AG08395 (cell line): ENCODE measurements around the gene TRIM34.
"Not testable (repeated sequence)": the region's sequence is repeated elsewhere in the genome, so short reads cannot be mapped to it uniquely, and the experiment has no call there.

Experiments used
- DNase-seq: peaks from one replicate; pipeline ENCODE4 v3.0.0; 2012; ENCODE audit warnings: mixed read lengths, low spot score

TRIM34 gene

GRCh38 chr11:5624489-5625279, at the start of gene TRIM34:
TRIM34 (plus strand) TSS chr11:5625001; CDS start chr11:5632332, 7,331 bp downstream.
- DNase-seq: peak; percentile 87

- no peak for DNase-seq
These were observed 49.6 kb upstream of the TRIM34 start for GRCh38 chr11:5575152-5575551.

- DNase-seq: no peak
These were observed 47.7 kb upstream of the TRIM34 start for GRCh38 chr11:5577101-5577500.

GRCh38 chr11:5580577-5580976, 44.2 kb upstream of the TRIM34 start, which contains the start of gene OR52B6:
OR52B6 (plus strand) TSS chr11:5580877; CDS start chr11:5580877, 0 bp downstream.
- no peak for DNase-seq

- no peak for DNase-seq
These were observed 43.8 kb upstream of the TRIM34 start for GRCh38 chr11:5581014-5581413.

GRCh38 chr11:5584458-5584857, 40.3 kb upstream of the TRIM34 start:
- DNase-seq: not testable (repeated sequence)

- DNase-seq: not testable (repeated sequence)
These were observed 34.9 kb upstream of the TRIM34 start for GRCh38 chr11:5589906-5590305.

- no peak for DNase-seq
These were observed 33.2 kb upstream of the TRIM34 start for GRCh38 chr11:5591613-5592012.

GRCh38 chr11:5592615-5593014, 32.2 kb upstream of the TRIM34 start:
- no peak for DNase-seq

GRCh38 chr11:5593146-5593545, 31.7 kb upstream of the TRIM34 start:
- DNase-seq: no peak

- DNase-seq: peak; percentile 55
These were observed 28.1 kb upstream of the TRIM34 start, which contains the start of gene TRIM6 for GRCh38 chr11:5596607-5597201. TRIM6 (plus strand) TSS chr11:5596637; CDS start chr11:5596898, 261 bp downstream.

- DNase-seq: no peak
These were observed 26.8 kb upstream of the TRIM34 start for GRCh38 chr11:5597953-5598352.

- peak; percentile 62 for DNase-seq
These were observed 24.4 kb upstream of the TRIM34 start for GRCh38 chr11:5600374-5600851.

- DNase-seq: peak; percentile 25
These were observed 22.0 kb upstream of the TRIM34 start for GRCh38 chr11:5602791-5603190.

GRCh38 chr11:5603326-5603725, 21.5 kb upstream of the TRIM34 start:
- no peak for DNase-seq

- no peak for DNase-seq
These were observed 19.9 kb upstream of the TRIM34 start for GRCh38 chr11:5604896-5605295.

- DNase-seq: peak; percentile 70
These were observed 19.0 kb upstream of the TRIM34 start for GRCh38 chr11:5605849-5606248.

- DNase-seq: no peak
These were observed 16.0 kb upstream of the TRIM34 start for GRCh38 chr11:5608808-5609207.

- DNase-seq: no peak
These were observed 14.4 kb upstream of the TRIM34 start for GRCh38 chr11:5610446-5610845.

- DNase-seq: no peak
These were observed 13.2 kb upstream of the TRIM34 start for GRCh38 chr11:5611627-5612026.

GRCh38 chr11:5618807-5619206, 6.0 kb upstream of the TRIM34 start:
- peak; percentile 56 for DNase-seq

- peak; percentile 76 for DNase-seq
These were observed 3.9 kb upstream of the TRIM34 start for GRCh38 chr11:5620651-5621521.
